Kidney epithelial cell (primary cell): ENCODE measurements around the gene SOX30. TPM values are rescaled to one million over a fixed set of nuclear protein-coding genes. Genes with fewer than 3 reads are reported as not detected.

Experiments
- DNase-seq: peaks from one replicate; pipeline ENCODE4 v3.0.0-alpha.2; 2010; ENCODE audit warnings: low read depth
- H3K27me3 ChIP-seq: 2 replicates; pipeline ENCODE4 v1.6.0; 2011; ENCODE audit warnings: low read length; ENCODE audit not compliant: control insufficient read depth, insufficient read depth
- H3K36me3 ChIP-seq: 2 replicates; pipeline ENCODE4 v1.5.1; 2011; ENCODE audit warnings: low read length; ENCODE audit not compliant: control insufficient read depth, insufficient read depth
- H3K4me3 ChIP-seq: 2 replicates; pipeline ENCODE4 v1.5.1; 2011; ENCODE audit warnings: low read depth, mild to moderate bottlenecking, control low read depth, low read length
- CTCF ChIP-seq: IDR thresholded peaks from 2 replicates; pipeline ENCODE4 v1.5.1; 2011; ENCODE audit warnings: mild to moderate bottlenecking, moderate library complexity, low read length, control low read depth, inconsistent platforms; ENCODE audit not compliant: insufficient read depth, poor library complexity, severe bottlenecking
- total RNA-seq: library from RNA; depleted of rRNA; stranded (reverse); fragments of >200 nt; gene quantifications from 2 replicates; pipeline ENCODE4 v1.2.3, GENCODE V29; 2015

Gene SOX30
- total RNA-seq, 1 donor from 2014 or later, result 0.08 TPM

DNA sequence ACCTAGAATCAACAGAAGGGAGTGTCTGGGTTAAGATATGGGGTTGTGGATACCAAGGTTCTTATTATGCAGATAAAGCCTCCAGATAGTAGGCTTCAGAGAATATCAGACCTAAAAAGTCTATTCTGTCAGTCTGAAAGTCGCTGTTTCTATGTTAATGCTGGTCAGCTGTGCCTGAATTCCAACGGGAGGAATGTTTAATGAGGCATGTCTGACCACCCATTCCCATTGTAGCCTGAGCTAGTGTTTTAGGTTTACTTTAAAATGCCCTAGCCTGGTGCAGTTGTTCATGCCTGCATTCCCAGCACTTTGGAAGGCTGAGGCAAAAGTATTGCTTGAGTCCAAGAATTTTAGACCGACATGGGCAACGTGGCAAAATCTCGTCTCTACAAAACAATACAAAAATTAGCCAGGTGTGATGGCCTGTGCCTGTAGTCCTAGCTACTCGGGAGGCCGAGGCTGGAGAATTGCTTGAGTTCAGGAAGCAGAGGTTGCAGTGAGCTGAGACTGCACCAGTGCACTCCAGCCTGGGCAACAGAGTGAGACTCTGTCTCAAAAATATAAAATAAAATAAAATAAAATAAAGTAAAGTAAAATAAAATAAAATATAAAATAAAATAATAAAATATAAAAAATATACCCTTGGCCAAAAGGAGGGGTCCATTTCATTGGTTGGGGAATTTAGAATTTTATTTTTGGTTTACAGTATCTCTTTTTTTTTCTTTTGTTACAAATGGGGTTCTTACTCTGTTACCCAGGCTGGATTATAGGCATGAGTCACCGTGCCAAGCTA is 7.8 kb upstream of the SOX30 start:
- TF ChIP-seq CTCF, result no peak
- no peaks in the 10 kb centered on the region for H3K27me3 ChIP-seq
- DNase-seq, result no peak
- H3K36me3 ChIP-seq, result no peaks in the 10 kb centered on the region
- no peak overlapping the region for H3K4me3 ChIP-seq

DNA sequence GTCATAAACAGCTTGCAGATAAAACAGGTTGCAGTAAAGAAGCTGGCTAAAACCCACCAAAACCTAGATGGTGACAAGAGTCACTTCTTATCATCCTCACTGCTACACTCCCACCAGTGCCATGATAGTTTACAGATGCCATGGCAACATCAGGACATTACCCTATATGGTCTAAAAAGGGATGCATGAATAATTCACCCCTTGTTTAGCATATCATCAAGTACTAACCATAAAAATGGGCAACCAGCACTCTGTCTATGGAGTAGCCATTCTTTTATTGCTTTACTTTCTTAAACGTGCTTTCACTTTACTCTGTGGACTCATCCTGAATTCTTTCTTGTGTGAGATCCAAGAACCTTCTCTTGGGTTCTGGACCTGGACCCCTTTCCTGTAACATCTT is 6.7 kb upstream of the SOX30 start:
- no peak for TF ChIP-seq CTCF
- H3K36me3 ChIP-seq, result no peaks in the 10 kb centered on the region
- H3K27me3 ChIP-seq, result no peaks in the 10 kb centered on the region
- no peak overlapping the region for H3K4me3 ChIP-seq
- DNase-seq, result no peak

GRCh38 chr5:157657516-157657915 is 5.3 kb upstream of the SOX30 start:
- TF ChIP-seq CTCF, result no peak
- no peak for DNase-seq
- Histone ChIP-seq H3K4me3 (no peak overlapping the region), H3K27me3 (no peaks in the 10 kb centered on the region), H3K36me3 (no peaks in the 10 kb centered on the region)

GRCh38 chr5:157651623-157652376 is 438 bp downstream of the SOX30 start:
- DNase-seq, result no peak
- Histone ChIP-seq H3K36me3 (no peaks in the 10 kb centered on the region), H3K4me3 (peak overlapping the region; percentile 30), H3K27me3 (no peaks in the 10 kb centered on the region)
- peak; percentile 39 for TF ChIP-seq CTCF

DNA sequence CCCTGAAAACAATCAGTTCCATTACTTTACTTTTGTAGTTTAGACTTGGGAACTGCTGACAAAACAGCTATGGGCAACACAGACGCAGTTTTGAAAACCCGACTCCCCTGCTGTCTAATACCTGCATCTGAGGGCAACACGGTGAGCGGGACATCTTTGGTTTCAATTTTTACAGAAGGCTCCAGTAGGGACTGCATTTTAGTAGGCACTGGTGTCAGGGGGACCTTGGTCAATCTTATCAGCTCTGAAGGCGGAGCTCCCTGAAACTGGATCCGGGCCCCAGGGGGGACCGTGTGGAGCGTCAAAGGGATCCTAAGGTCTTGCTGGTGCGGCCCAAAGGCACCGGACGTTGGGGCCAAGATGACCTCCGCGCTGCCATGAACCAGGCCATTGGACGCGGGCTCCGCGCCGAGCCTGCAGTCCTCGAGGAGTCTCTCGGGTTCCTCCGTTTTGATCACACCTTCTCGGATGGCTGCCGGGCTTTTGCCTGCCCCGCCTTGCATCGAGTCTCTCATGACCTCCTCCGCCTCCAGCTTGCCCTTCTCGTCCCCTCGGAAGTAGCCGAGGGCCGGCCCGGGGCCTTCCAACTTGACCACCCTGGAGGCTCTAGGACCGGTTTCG is 1.1 kb downstream of the SOX30 start:
- no peak overlapping the region for H3K4me3 ChIP-seq
- no peak for TF ChIP-seq CTCF

More for the DNA sequence above, 1.1 kb downstream of the SOX30 start:
- no peaks in the 10 kb centered on the region for H3K36me3 ChIP-seq
- H3K27me3 ChIP-seq, result no peaks in the 10 kb centered on the region
- DNase-seq, result no peak
